HCT116 (cell line): ENCODE results near the gene ZNF230. TPM values are rescaled to one million over a fixed set of nuclear protein-coding genes. Genes with fewer than 3 reads are reported as not detected.

Experiments
- ATAC-seq: fragments of 200-7000 bp; cut with Tn5 transposase; 2 replicates; pipeline ENCODE4 v1.9.1; 2020; ENCODE audit warnings: mild to moderate bottlenecking, moderate library complexity
- BruUV-seq: library from RNA; stranded (reverse); fragments of 400-500 nt; replicated peaks from 2 replicates; lab custom pipeline; 2021; lab: Mats Ljungman, UMichigan
- CTCF ChIA-PET: fragments of 300-600 bp; sonication (Branson Sonifier 250); formaldehyde crosslinking; loops from one replicate; lab custom pipeline; 2021; ENCODE audit warnings: antibody characterized with exemption; lab: Charles Lee
- POLR2A ChIA-PET: fragments of 300-600, 350-600 bp; sonication (Branson Sonifier 250); formaldehyde crosslinking; loops from one replicate; lab custom pipeline; 2021; ENCODE audit warnings: antibody characterized with exemption; lab: Charles Lee
- RAD21 ChIA-PET, 2 experiments: fragments of 300-600 bp; sonication (Branson Sonifier 250); formaldehyde crosslinking; loops; one replicate each; lab custom pipeline; 2023; ENCODE audit warnings: low total read pairs in 2 of 2; ENCODE audit not compliant: uncharacterized antibody in 2 of 2, unreplicated experiment in 2 of 2, low non-redundant PET in 1 of 2; lab: Charles Lee
- DNase-seq: peaks from one replicate; pipeline ENCODE4 v3.0.0-alpha.2; 2010; ENCODE audit warnings: low read depth, low spot score
- H2AFZ ChIP-seq: fragments of 200-600 bp; shearing (Covaris generic), sonication (generic); 2 replicates; pipeline ENCODE4 v1.6.1; 2017; ENCODE audit warnings: low read depth, mixed run types, mixed read lengths, antibody characterized with exemption, low read length; ENCODE audit not compliant: poor library complexity, severe bottlenecking
- H3K27ac ChIP-seq: 2 replicates; pipeline ENCODE4 v1.5.1; 2012; ENCODE audit warnings: low read depth, low read length
- H3K27me3 ChIP-seq: fragments of 200-600 bp; sonication (generic); 2 replicates; pipeline ENCODE4 v1.6.1; 2016; ENCODE audit warnings: mixed run types, low read length, mixed read lengths; ENCODE audit not compliant: insufficient read depth
- H3K36me3 ChIP-seq, 2 experiments: fragments of 200-500 bp in 1 of 2; fragments of 200-600 bp in 1 of 2; sonication (Bioruptor generic) in 1 of 2; sonication (generic) in 1 of 2; 2 replicates each; pipeline versions ENCODE4 v1.5.1 to v1.6.1; 2014 to 2016; ENCODE audit warnings: low read length in 2 of 2, inconsistent platforms in 1 of 2, mixed read lengths in 1 of 2, mixed run types in 1 of 2; ENCODE audit not compliant: insufficient read depth in 2 of 2, control insufficient read depth in 1 of 2
- H3K4me1 ChIP-seq, 2 experiments: fragments of 200-600 bp in 1 of 2; sonication (generic) in 1 of 2; 2 replicates each; pipeline versions ENCODE4 v1.5.1 to v1.6.1; 2012 to 2017; ENCODE audit warnings: low read length in 2 of 2, inconsistent platforms in 1 of 2, mild to moderate bottlenecking in 1 of 2, mixed read lengths in 1 of 2, mixed run types in 1 of 2, moderate library complexity in 1 of 2; ENCODE audit not compliant: insufficient read depth in 2 of 2, control insufficient read depth in 1 of 2
- H3K4me2 ChIP-seq: fragments of 200-600 bp; sonication (generic); 2 replicates; pipeline ENCODE4 v1.6.1; 2017; ENCODE audit warnings: mixed run types, low read length, mixed read lengths
- H3K4me3 ChIP-seq, 2 experiments: fragments of 200-600 bp in 1 of 2; sonication (generic) in 1 of 2; replicated peaks in 1 of 2; 2 replicates each; pipeline ENCODE4 v1.5.1; 2011 to 2016; ENCODE audit warnings: low read length in 2 of 2, control low read depth in 1 of 2, low read depth in 1 of 2, mild to moderate bottlenecking in 1 of 2, mixed read lengths in 1 of 2, mixed run types in 1 of 2
- H3K79me2 ChIP-seq: fragments of 200-600 bp; sonication (generic); 2 replicates; pipeline ENCODE4 v1.6.1; 2017; ENCODE audit warnings: mild to moderate bottlenecking, mixed run types, low read length, moderate library complexity, mixed read lengths; ENCODE audit not compliant: insufficient read depth
- H3K9ac ChIP-seq: fragments of 200-600 bp; sonication (generic); 2 replicates; pipeline ENCODE4 v1.6.1; 2016; ENCODE audit warnings: low read length, mixed read lengths
- H3K9me2 ChIP-seq: fragments of 200-600 bp; sonication (generic), shearing (Covaris generic); 2 replicates; pipeline ENCODE4 v1.6.1; 2017; ENCODE audit warnings: mixed run types, mild to moderate bottlenecking, moderate library complexity; ENCODE audit not compliant: insufficient read depth
- H3K9me3 ChIP-seq, 2 experiments: fragments of 200-500 bp in 1 of 2; fragments of 200-600 bp in 1 of 2; sonication (Bioruptor generic) in 1 of 2; sonication (generic) in 1 of 2; 2 replicates each; pipeline ENCODE4 v1.6.1; 2014 to 2017; ENCODE audit warnings: low read length in 2 of 2, mixed read lengths in 2 of 2, inconsistent platforms in 1 of 2, low read depth in 1 of 2, mild to moderate bottlenecking in 1 of 2, mixed run types in 1 of 2, moderate library complexity in 1 of 2; ENCODE audit not compliant: control insufficient read depth in 1 of 2, insufficient read depth in 1 of 2
- H4K20me1 ChIP-seq: fragments of 200-600 bp; sonication (generic), shearing (Covaris generic); 2 replicates; pipeline ENCODE4 v1.6.1; 2017; ENCODE audit warnings: mixed run types, mild to moderate bottlenecking, moderate library complexity; ENCODE audit not compliant: insufficient read depth
- CBX3 ChIP-seq: IDR thresholded peaks from 2 replicates; pipeline ENCODE4 v1.6.1; 2012; ENCODE audit warnings: low read depth
- EGR1 ChIP-seq: IDR thresholded peaks from 2 replicates; pipeline ENCODE4 v1.6.1; 2012; ENCODE audit warnings: low read depth
- ELF1 ChIP-seq: IDR thresholded peaks from 2 replicates; pipeline ENCODE4 v1.6.1; 2012; ENCODE audit warnings: low read depth, borderline replicate concordance
- EZH2 ChIP-seq: fragments of 200-600 bp; sonication (generic); IDR thresholded peaks from 2 replicates; pipeline ENCODE4 v1.6.1; 2017; ENCODE audit warnings: antibody characterized with exemption, mixed run types
- POLR2A ChIP-seq: IDR thresholded peaks from 2 replicates; pipeline ENCODE4 v1.7.0; 2011; ENCODE audit warnings: borderline replicate concordance; ENCODE audit not compliant: insufficient read depth, insufficient read length; ENCODE audit errors: extremely low read depth
- POLR2AphosphoS5 ChIP-seq: IDR thresholded peaks from 2 replicates; pipeline ENCODE4 v1.6.1; 2011; ENCODE audit warnings: mild to moderate bottlenecking, low read depth, low read length, moderate library complexity
- RAD21 ChIP-seq: IDR thresholded peaks from 2 replicates; pipeline ENCODE4 v1.6.1; 2012; ENCODE audit warnings: low read depth, mild to moderate bottlenecking
- SIN3A ChIP-seq: IDR thresholded peaks from 2 replicates; pipeline ENCODE4 v1.6.1; 2012; ENCODE audit warnings: low read depth
- SRF ChIP-seq: IDR thresholded peaks from 2 replicates; pipeline ENCODE4 v1.6.1; 2012; ENCODE audit warnings: low read depth
- TCF7L2 ChIP-seq: IDR thresholded peaks from 2 replicates; pipeline ENCODE4 v1.7.0; 2011; ENCODE audit warnings: borderline replicate concordance, inconsistent platforms; ENCODE audit not compliant: insufficient read depth, insufficient read length; ENCODE audit errors: extremely low read depth
- YY1 ChIP-seq: IDR thresholded peaks from 2 replicates; pipeline ENCODE4 v1.6.1; 2011; ENCODE audit warnings: low read length, low read depth, moderate library complexity, mild to moderate bottlenecking; ENCODE audit not compliant: insufficient replicate concordance; ENCODE audit errors: extremely low read depth
- ZBTB33 ChIP-seq: IDR thresholded peaks from 2 replicates; pipeline ENCODE4 v1.6.1; 2011; ENCODE audit warnings: mild to moderate bottlenecking, low read length, moderate library complexity; ENCODE audit not compliant: insufficient replicate concordance; ENCODE audit errors: extremely low read depth
- ZFX ChIP-seq: fragments of 450-650 bp; IDR thresholded peaks from 2 replicates; pipeline ENCODE4 v1.6.1; 2017
- ZNF274 ChIP-seq: fragments of 200-500 bp; sonication (Bioruptor generic); IDR thresholded peaks from 2 replicates; pipeline ENCODE4 v1.6.1; 2014; ENCODE audit warnings: mild to moderate bottlenecking, low read depth, low read length, inconsistent platforms
- intact Hi-C: fragments of 100-400 bp; cut with micrococcal nuclease; formaldehyde crosslinking; loops from 2 replicates; pipeline ENCODE4 v1.10.0; 2022
- total RNA-seq: library from RNA; stranded (reverse); gene quantifications from one replicate; pipeline ENCODE4 v1.2.1, GENCODE V29; 2021; ENCODE audit not compliant: unreplicated experiment
- TF ChIP-seq, protein P1 (sequence below): IDR thresholded peaks from 2 replicates; pipeline ENCODE4 v1.6.1; 2012

Gene ZNF230
- total RNA-seq, 1 experiment from 2014 or later: 2.8 TPM

- H3K9ac ChIP-seq: peak within 1 kb of the TSS; percentile 59
- peaks cover 6 to 13% of the 10 kb centered on the region in 2 experiments; a peak in 3 of 4 replicates for H3K36me3 ChIP-seq
- H3K9me2 ChIP-seq: no peaks in the 10 kb centered on the region
- ChIA-PET POLR2A (no interaction called here), CTCF (no interaction called here), RAD21 (no interaction called here)
- ATAC-seq: peak; percentile 98
- no peaks in the 10 kb centered on the region for H4K20me1 ChIP-seq
- intact Hi-C loops: loop anchor here (10.0 kb wide), 1 partner anchor 479 kb away; the partner anchor contains the start of gene ZNF180
- H3K79me2 ChIP-seq: no peaks in the 10 kb centered on the region
- peak within 1 kb of the TSS; percentile 82 for H3K4me2 ChIP-seq
- peak within 1 kb of the TSS; percentile 70 to 75 for H3K4me3 ChIP-seq
- no peaks in the 10 kb centered on the region for H3K9me3 ChIP-seq
- H3K27me3 ChIP-seq: no peaks in the 10 kb centered on the region
- H3K4me1 ChIP-seq: no peaks in the 10 kb centered on the region; a peak in 1 of 4 replicates
- H2AFZ ChIP-seq: peak within 1 kb of the TSS; percentile 25
- TF ChIP-seq EZH2 (no peak), ELF1 (peak; percentile 70), TCF7L2 (no peak), SRF (0 out of 2 replicates have a peak, but pooled peaks have one; percentile 32), CBX3 (no peak; the same call in 1 of the 2 replicates), ZFX (no peak), POLR2AphosphoS5 (peak; percentile 63; the same call in 1 of the 2 replicates), ZBTB33 (no peak), ZNF274 (no peak), YY1 (no peak), SIN3A (no peak), EGR1 (no peak), RAD21 (no peak), POLR2A (no peak)
- TF ChIP-seq, protein P1, sequence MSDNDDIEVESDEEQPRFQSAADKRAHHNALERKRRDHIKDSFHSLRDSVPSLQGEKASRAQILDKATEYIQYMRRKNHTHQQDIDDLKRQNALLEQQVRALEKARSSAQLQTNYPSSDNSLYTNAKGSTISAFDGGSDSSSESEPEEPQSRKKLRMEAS: no peak
- TF ChIP-seq, all 23 proteins: peak for 3
- peak; percentile 73 for DNase-seq
- peak within 1 kb of the TSS; percentile 34; the same call in 1 of the 2 replicates for H3K27ac ChIP-seq
- TSS peak; percentile 77 for BruUV-seq
Measured at GRCh38 chr19:44025217-44025936, 22.6 kb downstream of the ZNF230 start, which contains the start of gene ZNF222. ZNF222 (plus strand) TSS chr19:44025379; CDS start chr19:44025437, 58 bp downstream.
